ENCODE measurements around the gene TSPAN16.
"Not testable (repeated sequence)": the region's sequence is repeated elsewhere in the genome, so short reads cannot be mapped to it uniquely, and the experiment has no call there.

Gene TSPAN16

GRCh38 chr19:11339254-11340098 lies 43.5 kb downstream of the TSPAN16 start, which contains the start of gene RAB3D:
RAB3D (minus strand) TSS chr19:11339657; CDS start chr19:11337399, 2,258 bp downstream.
- no peak for TF ChIP-seq CTCF (IDR thresholded peaks at IDR 0.05; ENCODE audit: low read depth, low read length, missing control alignments)
- peak within 1 kb of the TSS; percentile 43 for H3K4me3 ChIP-seq (ENCODE audit: low read depth, low read length)
- in situ Hi-C loops (cut with HindIII; ENCODE audit: low sequenced_read_pairs), result no loop called here
- DNase-seq (ENCODE audit: low read depth), result peak; percentile 40

GRCh38 chr19:11340099-11340467 lies 44.1 kb downstream of the TSPAN16 start:
- in situ Hi-C loops (cut with HindIII; ENCODE audit: low sequenced_read_pairs); H3K4me3 ChIP-seq (ENCODE audit: low read depth, low read length); DNase-seq (ENCODE audit: low read depth): not testable (repeated sequence)

DNA sequence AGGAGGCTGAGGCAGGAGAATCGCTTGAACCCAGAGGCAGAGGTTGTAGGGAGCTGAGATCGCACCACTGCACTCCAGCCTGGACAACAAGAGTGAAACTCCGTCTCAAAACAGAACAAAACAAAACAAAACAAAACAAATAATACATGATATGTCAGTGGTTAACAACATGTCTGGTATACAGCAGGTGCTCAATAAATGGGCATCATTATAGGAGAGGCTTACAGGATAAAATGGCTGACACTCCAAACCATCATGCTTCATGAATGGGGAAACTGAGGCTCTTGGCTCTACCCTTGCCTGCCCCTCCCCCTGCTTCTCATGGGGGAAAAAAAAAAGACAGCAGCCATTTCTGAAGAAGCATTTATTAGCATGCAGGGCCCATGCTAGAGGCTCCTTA lies 46.5 kb downstream of the TSPAN16 start:
- in situ Hi-C loops (cut with HindIII; ENCODE audit: low sequenced_read_pairs), result no loop called here
- no peak for TF ChIP-seq CTCF (IDR thresholded peaks at IDR 0.05; ENCODE audit: low read depth, low read length, missing control alignments)
- no peak for DNase-seq (ENCODE audit: low read depth)
- H3K4me3 ChIP-seq (ENCODE audit: low read depth, low read length), result no peak overlapping the region

GRCh38 chr19:11345122-11345803 lies 49.3 kb downstream of the TSPAN16 start:
- no peak for DNase-seq (ENCODE audit: low read depth)
- in situ Hi-C loops (cut with HindIII; ENCODE audit: low sequenced_read_pairs), result no loop called here
- TF ChIP-seq CTCF (IDR thresholded peaks at IDR 0.05; ENCODE audit: low read depth, low read length, missing control alignments), result no peak
- peak overlapping the region; percentile 65 for H3K4me3 ChIP-seq (ENCODE audit: low read depth, low read length)

GRCh38 chr19:11346104-11346940 lies 50.4 kb downstream of the TSPAN16 start, which contains the start of the genes CCDC159 and TMEM205:
CCDC159 (plus strand) TSS chr19:11346519; CDS start chr19:11346607, 88 bp downstream.
TMEM205 (minus strand) TSS chr19:11346268; CDS start chr19:11345619, 649 bp downstream.
- TF ChIP-seq CTCF (IDR thresholded peaks at IDR 0.05; ENCODE audit: low read depth, low read length, missing control alignments), result no peak
- in situ Hi-C loops (cut with HindIII; ENCODE audit: low sequenced_read_pairs), result no loop called here
- peak within 1 kb of the TSS; percentile 65 for H3K4me3 ChIP-seq (ENCODE audit: low read depth, low read length)
- DNase-seq (ENCODE audit: low read depth), result peak; percentile 98

- DNase-seq (ENCODE audit: low read depth), result no peak
- in situ Hi-C loops (cut with HindIII; ENCODE audit: low sequenced_read_pairs), result no loop called here
- H3K4me3 ChIP-seq (ENCODE audit: low read depth, low read length), result no peak overlapping the region
- no peak for TF ChIP-seq CTCF (IDR thresholded peaks at IDR 0.05; ENCODE audit: low read depth, low read length, missing control alignments)
Observed at GRCh38 chr19:11347546-11348039, 51.6 kb downstream of the TSPAN16 start.

All from astrocyte of the cerebellum (primary cell).